SIG-M5 (cell line): ENCODE data around the gene PROKR2.

Source experiments
- DNase-seq: peaks from one replicate; lab custom pipeline; 2025; lab: John Stamatoyannopoulos, UW

PROKR2 gene

DNA sequence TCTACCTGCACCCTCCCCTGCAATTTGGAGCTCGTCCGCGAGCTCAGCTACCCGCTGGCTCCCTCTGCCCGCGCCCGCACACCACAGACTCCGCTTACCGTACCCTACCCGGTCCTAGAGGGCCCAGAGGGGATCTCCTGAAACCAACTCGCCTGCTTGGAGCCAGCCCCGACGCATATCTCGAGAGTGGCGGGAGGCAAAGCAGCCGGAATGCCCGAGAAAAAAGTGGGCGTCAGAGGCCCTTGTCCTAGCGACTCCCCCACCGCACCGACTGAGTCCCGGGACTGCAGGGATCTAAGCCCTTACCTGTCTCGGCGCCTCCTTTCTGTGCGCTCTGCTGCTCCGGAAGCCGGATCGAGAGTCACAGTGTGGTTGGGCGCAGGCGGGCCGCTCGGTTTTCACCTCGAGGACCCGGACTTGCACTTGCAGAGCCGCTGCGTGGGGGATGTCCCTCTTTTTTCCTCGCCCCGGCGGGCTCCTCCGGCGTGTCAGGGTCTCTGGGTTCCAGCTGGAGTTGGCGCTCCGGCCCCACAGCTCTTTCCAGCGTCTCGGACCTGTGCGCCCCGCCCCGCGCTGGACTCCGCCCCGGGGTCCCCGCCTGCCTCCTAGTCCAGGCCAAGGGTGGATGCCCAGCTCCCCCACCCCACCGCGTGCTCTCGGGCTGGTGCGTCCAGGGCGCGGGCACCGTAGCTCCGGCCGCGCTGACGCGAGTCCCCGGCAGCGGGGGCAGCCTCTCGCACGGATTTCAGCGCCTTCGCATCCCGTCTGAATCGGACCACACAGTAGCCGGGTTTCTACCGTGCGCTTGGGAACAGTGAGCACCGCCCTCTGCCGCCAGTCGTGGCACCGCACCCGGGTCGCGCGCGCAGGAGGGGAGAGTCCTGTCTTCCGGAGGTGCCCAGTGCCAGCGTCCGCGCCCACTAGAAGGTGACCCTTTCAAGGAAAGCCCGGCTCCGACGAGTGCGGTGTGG lies at the start of gene PROKR2:
Gene PROKR2 (minus strand): TSS at position 767 of the 971 bp plus-strand sequence. CDS start 2,585 bp downstream, outside the sequence.
- DNase-seq, result no peak

DNA sequence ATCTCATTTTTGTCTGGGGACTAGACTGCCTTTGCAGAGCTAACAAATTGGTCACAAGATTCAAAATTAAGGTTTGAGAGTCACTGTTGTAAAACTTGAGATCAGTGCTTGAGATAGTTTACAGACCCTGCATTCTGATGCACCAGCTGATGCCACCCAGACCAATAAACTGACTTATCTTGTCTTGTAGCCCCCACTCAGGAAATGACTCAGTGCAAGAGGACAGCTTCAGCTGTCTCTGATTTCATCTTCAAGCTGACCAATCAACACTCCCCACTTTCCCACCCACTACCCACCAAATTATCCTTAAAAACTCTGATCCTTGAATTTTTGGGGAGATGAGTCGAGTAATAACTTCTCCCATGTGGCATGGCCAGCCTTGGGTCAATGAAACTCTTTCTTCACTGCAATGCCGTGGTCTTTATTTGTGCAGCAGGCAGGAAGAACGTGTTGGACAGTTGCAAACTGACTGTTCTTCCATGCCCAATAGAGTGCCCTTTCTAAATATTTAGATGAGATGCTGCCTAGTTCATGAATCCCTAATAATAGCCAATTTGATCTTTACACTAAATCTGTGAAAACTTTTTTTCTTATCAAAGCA lies 48.3 kb upstream of the PROKR2 start:
- DNase-seq, result no peak

DNA sequence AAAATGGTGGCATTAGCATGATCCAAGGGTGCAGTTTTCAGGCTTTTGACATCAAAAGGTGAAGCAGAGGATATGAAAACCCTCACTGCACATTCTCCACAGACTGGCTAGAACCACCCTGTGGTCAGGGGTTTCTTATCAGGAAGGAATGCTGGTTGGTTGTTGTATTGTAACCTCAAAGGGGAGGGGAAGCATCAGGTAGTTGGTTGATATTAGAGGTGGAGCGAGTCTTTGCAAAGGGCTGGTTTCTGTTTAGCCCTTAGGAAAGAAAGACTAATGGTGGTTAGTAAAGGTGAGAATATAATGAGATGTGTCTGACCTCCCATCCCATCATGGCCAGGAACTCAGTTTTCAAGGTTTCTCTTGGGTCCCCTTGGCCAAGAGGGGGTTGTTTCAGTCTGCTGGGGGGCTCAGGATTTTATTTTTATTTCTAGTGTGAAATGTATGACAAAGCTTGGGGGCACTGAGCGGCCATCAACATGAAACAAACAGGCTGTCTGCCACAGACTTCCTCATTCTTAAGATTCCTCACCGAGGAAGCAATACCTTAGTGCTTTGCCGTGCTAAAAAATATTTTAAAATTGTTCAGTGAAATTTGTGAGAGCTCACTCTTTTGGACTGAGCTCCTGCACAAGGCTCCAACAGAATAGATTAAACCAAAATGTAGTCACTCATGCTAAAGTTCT lies 47.5 kb upstream of the PROKR2 start:
- DNase-seq, result no peak

DNA sequence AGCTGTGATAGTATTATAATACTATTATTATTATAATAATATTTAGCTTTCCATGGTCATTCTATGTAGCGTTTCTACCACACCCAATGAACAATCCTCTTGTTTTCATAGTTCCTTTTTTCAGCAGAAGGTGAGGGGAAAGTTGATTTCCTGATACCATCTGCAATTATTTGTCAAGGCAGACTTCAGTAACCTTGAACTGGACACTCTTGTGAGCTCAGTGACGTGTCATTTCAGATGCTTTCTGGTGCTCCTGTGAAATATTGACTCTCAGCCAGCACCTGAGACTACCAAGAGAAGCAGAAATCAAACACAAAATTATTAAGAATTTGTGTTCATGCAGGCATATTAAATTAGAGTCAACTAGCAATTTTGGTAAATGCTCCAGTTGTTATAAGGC lies 46.0 kb upstream of the PROKR2 start:
- DNase-seq, result no peak

DNA sequence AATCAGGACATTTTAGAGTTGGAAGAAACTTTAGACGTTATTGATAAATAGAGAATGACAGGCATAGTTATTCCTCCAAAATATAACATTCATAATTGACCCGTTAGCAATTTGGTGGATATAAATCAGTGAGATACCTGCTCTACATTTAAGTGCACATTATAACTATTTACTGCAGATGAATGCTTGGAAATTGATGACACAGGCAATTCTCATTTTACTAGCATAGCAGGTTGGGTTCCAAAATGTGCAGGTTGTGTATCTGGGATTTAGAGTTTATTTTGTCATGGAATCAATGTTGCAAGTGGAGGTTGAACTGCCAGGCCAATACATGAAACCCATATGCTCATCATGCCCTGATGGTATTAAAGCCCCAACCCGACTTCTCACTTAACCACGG lies 44.4 kb upstream of the PROKR2 start:
- no peak for DNase-seq

DNA sequence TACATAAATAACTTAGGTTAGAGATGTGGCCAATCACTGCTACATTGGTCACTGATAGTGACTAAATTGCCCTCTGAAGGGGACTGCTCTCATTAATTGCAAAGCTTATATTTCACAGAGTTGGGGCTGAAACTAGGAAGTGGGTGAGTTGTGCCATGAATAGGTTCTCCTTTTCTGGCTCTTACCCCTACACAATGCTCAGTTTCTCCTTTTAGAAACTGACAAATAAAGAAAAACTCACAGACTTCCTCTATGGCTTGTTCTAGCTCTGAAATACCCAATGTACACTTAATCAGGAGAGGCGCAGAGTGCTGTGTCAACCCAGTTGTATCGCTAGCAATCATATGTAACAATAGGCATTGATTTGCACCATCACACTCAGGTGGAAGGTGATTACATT lies 41.2 kb upstream of the PROKR2 start:
- DNase-seq, result peak; percentile 63

DNA sequence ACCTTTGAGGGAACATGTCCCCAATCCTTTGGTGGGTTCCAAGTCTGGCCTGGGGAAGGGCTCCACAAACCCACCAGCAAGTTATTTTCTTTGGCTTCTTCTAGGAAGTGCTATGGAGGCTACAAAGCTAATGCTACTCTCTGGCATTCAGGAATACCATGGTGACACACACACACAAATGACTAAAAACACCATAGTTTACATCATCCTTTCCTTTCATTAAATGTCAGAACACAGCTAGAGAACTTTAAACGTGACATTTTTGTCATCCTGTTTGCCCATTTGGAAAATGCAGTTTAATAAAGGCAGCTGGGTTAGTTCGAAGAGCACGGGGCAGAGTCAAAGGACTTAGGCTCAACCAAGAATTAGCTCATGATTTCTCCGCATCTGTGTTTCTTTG lies 40.2 kb upstream of the PROKR2 start:
- no peak for DNase-seq

DNA sequence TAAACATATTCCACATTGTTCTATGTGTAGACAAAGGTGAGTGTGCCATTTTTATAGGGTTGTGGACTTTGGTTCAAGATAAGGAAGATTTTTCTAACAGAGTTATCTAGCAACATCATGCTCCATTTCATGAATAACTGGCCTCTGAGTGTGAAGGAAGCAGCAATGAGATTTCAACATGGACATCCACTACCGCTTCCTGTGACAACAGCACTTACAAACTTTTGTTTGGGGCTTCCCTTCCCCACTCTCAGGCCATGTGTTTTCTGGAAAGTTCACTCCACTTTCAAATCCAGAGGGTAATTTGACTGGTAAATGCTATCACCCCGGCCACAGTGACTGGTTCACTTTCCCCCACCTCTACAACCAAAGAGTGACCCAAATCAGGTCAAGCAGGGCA lies 38.1 kb upstream of the PROKR2 start:
- DNase-seq, result no peak

DNA sequence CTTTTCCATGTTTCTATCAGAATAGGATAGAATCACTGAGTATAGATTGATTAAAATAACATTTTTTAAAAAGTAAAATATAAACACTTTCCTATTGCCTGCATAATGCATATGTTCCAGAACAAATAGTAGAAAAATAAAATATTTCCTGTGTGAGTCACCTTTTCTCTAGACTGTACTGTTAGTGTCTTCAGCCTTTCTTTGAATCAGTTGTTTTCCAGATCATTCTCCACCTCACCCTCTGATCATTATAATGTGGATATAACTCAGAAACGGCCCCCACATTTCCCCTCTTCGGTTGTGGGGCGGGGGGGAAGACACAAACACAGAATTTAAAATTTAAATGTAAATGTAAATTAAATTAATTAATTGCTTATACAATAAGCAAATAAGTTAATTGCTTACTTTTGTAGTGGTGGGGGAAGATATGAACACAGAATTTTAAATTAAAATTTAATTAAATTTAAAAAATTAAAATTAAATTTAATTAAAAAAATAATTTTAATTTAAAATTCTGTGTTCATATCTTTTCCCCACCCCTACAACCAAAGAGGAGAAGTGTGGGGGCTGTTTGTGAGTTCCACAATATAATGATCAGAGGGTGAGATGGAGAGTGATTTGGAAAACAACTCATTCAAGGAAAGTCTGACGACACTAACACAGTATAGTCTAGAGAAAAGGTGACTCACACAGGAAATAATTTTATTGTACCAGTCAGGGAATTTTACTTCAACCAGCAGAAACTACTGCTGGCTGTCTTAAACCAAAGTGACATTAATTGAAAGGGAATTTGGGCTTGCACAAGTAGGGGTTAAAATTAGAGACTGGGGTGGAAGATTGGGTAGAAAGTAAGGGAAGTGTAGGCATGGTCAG lies 37.1 kb upstream of the PROKR2 start:
- DNase-seq, result no peak

DNA sequence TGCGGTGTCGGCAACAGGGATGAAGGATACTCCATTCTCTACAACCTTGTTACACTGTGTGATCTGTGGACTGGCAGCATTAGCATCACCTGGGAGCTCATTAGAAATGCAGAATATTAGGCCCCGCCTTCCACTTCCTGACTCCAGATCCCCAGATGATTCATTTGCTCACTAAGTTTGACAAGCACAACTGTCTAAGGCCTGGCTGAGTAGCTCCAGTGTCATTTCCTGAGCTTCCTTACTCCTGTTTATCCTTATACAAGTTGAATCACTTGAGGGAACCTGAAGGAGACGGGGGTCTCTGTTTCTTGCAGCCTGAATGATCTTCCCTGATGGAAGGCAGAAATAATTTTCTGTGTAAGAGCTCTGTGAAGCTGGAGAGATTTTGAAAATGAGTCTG lies 32.7 kb upstream of the PROKR2 start:
- DNase-seq, result no peak

DNA sequence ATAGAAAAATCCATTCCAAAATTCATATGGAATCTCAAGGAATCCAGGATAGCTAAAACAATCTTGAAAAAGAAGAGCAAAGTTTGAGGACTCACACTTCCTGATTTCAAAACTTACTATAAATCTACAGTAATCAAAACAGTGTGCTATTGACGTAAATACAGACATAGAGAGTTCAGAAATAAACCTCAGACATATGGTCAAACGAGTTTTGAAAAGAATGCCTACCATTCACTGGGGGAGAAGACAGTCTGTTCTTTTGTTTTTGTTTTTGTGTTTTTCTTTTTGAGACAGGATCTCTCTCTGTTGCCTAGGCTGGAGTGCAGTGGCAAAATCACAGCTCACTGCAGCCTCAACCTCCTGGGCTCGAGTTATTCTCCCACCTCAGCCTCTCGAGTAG lies 25.3 kb upstream of the PROKR2 start:
- DNase-seq, result no peak

DNA sequence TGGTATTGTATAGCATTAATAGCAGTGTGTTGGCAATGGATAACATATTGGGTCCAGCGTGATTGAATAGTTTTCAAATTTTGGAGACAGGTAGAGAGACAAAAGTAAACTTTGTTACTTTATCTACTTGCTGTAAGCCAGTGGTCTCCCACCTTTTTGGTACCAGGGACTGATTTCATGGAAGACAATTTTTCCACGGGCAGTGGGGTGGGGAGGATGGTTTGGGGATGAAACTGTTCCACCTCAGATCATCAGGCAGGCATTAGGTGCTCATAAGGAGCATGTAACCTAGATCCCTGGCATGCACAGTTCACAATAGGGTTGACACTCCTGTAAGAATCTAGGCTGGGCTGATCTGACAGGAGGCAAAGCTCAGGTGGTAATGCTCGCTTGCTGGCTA lies 14.6 kb upstream of the PROKR2 start:
- no peak for DNase-seq

DNA sequence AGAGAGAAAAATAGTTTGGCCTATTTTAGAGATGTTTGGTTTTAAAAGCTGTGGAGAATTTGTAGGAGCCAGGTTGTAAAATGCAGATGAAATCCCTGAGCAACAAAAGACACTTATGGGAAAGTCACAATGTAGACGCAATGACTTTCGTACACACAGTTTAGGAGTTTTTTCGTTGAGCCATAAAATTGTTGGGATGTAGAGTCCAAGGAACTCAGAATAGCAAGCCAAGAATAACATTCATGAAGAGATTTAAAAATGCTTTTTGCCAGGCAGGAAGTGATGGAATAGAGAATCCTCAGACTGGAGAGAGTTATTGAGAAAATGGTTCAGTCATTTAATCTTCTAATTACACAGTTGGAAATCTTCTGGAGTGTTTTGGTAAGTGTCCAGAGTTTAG lies 11.5 kb upstream of the PROKR2 start:
- DNase-seq, result no peak

DNA sequence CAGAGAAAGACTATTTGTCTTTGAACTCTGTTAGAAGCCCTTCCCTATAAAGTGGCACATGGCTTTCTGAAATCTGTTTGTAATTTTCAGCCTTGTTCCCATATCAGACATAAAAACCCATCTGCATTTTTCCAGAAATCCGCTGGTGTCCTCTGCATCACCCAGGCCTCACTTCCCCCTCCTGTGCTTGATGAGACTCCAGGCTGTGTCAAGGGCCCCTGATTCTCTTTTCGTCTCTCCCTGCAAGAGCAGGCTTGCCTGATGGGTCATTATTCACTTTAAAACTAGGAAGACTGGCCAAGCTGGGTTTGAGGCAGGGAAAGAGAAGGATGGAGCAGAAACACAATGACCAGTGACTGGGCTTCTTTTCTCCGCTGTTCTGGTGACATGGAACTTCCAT lies 10.6 kb upstream of the PROKR2 start:
- DNase-seq, result no peak

DNA sequence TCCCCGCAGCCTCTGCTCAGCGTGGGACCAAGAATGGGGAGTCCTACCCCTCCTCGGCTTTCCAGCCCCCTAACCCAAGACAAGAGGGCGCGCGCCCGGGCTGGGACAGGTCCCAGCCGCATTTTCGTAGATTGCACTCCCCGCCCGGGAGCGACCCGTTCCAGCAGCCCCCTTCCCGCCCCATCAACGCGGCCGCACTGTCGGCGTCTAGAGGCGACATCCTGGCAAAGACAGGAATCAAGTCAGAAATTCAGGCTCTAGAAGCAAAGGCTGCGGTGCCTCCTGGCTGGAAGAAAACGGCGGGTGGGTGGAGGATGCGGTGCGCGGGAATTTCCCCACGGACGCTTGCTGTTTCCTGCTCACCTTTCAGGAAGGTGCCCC lies 957 bp downstream of the PROKR2 start:
- DNase-seq, result no peak

DNA sequence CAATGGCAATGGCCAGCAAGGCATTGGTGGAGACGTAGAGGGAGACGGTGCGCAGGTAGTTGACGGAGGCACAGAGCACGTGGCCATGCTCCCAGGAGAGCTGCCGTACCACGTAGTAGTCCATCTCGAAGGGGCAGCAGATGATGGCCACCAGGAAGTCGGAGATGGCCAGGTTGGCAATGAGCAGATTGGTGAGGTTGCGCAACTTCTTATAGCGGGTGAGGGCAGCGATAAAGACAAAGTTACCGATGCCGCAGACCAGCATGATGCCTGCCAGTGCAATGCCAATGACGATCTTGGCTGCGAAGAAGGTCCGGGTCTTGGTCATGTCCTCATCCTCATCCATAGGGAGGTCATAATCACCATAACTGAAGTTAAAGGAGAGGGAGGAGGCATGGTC lies 2.8 kb downstream of the PROKR2 start:
- no peak for DNase-seq

DNA sequence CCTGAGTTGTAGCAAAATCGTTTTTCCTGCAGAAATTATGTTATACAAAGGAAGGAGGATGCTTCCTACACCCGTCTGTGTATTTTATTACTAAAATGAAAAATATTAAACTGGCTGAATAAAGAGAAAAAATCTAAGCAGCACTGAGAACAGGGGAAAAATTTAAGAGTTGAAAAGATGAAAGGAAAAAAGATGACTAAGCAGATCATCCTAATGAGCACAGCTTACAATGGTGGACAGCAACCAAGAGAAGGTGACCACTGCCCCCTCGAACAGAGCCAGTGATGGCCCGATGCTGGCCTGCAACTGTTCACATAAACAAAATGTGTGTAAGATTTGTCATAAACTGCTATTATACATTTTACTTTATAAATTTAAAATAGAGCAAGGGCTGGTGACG lies 4.2 kb downstream of the PROKR2 start:
- DNase-seq, result no peak

DNA sequence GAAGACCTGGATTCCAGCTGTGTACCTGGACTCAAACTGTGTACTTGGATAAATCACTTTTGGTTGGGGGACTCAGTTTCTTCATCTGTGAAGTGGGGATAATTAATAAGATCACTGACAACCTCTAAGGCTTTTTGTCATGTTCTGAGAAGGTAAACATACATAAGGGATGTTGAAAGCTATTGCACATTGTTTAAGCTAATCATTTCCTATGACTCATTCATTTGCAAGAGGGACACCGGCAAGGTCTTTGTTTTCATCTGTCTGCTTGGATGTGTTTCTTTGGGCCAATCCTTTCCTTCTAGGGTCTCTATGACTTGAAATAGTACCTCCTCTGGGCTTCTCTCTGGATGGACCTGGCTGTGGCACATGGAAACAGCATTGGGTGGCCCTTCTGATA lies 6.8 kb downstream of the PROKR2 start:
- no peak for DNase-seq

DNA sequence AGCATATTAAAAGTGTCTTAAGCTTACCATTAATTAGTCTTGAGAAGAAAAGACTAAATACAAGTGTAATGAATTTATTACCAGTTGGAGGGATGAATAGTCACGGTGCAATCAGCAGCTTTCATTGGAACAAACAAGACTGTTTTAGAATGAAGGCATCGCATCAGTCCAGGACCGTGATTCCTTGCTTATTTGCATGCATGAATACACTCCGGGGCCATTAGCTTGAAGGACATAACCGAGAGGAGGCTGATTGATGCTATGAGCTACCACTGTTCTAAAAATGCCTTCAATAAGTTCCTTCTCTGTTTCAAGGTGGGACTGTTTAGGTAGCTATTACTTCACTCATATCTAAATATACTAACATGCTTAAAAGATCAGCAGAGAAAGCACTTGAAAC lies 17.9 kb downstream of the PROKR2 start:
- DNase-seq, result no peak

DNA sequence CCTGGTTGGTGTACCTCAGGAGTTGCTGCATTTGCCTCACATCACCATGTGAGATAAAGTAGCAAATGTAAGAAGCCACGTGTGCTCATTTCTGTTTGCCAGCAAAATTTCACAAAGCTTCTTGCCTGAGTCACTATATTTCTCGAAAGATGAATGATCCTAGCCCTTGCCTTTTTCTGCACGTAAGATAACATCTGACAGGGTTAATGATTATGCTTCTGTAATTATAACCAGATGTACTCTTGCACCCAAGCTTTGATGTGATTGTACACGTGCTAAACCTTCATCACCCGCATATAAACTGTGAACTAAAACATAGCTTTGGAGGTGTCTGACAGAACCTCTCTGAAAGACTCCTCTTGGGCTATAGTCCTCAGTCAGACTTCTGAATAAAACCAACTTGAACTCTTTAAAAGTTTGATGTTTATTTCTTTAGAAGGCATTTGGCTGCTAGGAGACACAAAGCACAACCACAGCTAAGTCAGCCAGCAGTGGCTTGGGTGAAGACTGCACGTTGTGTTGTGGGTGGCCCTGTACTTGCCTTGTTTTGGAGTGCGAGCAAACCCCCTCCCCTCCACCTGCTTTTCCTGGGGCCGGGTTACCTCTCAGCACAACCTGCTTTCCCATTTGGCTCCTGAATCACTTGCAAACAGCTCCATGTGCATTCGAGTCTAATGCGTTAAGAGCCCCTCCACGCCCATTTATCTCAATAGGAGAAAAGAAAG lies 19.3 kb downstream of the PROKR2 start:
- no peak for DNase-seq

DNA sequence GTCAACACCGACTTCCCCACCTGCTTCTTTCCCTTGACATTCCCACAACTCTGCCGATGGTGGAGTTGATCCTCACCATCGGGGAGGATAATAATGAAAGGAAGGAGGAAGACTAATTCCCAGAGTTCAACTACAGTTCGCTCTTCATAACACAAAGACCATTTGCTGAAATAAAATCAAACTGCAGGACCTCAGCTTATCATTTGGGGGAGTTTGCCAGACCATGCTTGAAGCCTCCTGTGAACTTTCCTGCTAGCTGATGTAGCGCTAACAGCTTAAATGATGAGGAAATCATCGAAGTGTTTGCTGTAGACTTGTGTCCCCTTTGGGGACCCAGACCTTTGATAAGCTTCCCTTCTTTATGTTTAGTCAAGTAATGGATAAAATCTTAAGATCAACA lies 26.2 kb downstream of the PROKR2 start:
- DNase-seq, result no peak
